Kidney epithelial cell (primary cell): ENCODE results near the gene GRID1. TPM values are rescaled to one million over a fixed set of nuclear protein-coding genes. Genes with fewer than 3 reads are reported as not detected.

Source experiments
- DNase-seq: peaks from one replicate; pipeline ENCODE4 v3.0.0-alpha.2; 2010; ENCODE audit warnings: low read depth
- H3K27me3 ChIP-seq: 2 replicates; pipeline ENCODE4 v1.6.0; 2011; ENCODE audit warnings: low read length; ENCODE audit not compliant: control insufficient read depth, insufficient read depth
- H3K36me3 ChIP-seq: 2 replicates; pipeline ENCODE4 v1.5.1; 2011; ENCODE audit warnings: low read length; ENCODE audit not compliant: control insufficient read depth, insufficient read depth
- H3K4me3 ChIP-seq: 2 replicates; pipeline ENCODE4 v1.5.1; 2011; ENCODE audit warnings: low read depth, mild to moderate bottlenecking, control low read depth, low read length
- total RNA-seq: library from RNA; depleted of rRNA; stranded (reverse); fragments of >200 nt; gene quantifications from 2 replicates; pipeline ENCODE4 v1.2.3, GENCODE V29; 2015
- TF ChIP-seq, protein P1 (sequence below): IDR thresholded peaks from 2 replicates; pipeline ENCODE4 v1.5.1; 2011; ENCODE audit warnings: mild to moderate bottlenecking, moderate library complexity, low read length, control low read depth, inconsistent platforms; ENCODE audit not compliant: insufficient read depth, poor library complexity, severe bottlenecking

GRID1 gene
- total RNA-seq, 1 donor from 2014 or later: 0.33 TPM

GRCh38 chr10:86346799-86347665 is 19.6 kb downstream of the GRID1 start:
- TF ChIP-seq, protein P1, sequence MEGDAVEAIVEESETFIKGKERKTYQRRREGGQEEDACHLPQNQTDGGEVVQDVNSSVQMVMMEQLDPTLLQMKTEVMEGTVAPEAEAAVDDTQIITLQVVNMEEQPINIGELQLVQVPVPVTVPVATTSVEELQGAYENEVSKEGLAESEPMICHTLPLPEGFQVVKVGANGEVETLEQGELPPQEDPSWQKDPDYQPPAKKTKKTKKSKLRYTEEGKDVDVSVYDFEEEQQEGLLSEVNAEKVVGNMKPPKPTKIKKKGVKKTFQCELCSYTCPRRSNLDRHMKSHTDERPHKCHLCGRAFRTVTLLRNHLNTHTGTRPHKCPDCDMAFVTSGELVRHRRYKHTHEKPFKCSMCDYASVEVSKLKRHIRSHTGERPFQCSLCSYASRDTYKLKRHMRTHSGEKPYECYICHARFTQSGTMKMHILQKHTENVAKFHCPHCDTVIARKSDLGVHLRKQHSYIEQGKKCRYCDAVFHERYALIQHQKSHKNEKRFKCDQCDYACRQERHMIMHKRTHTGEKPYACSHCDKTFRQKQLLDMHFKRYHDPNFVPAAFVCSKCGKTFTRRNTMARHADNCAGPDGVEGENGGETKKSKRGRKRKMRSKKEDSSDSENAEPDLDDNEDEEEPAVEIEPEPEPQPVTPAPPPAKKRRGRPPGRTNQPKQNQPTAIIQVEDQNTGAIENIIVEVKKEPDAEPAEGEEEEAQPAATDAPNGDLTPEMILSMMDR: no peak
- DNase-seq: no peak

DNA sequence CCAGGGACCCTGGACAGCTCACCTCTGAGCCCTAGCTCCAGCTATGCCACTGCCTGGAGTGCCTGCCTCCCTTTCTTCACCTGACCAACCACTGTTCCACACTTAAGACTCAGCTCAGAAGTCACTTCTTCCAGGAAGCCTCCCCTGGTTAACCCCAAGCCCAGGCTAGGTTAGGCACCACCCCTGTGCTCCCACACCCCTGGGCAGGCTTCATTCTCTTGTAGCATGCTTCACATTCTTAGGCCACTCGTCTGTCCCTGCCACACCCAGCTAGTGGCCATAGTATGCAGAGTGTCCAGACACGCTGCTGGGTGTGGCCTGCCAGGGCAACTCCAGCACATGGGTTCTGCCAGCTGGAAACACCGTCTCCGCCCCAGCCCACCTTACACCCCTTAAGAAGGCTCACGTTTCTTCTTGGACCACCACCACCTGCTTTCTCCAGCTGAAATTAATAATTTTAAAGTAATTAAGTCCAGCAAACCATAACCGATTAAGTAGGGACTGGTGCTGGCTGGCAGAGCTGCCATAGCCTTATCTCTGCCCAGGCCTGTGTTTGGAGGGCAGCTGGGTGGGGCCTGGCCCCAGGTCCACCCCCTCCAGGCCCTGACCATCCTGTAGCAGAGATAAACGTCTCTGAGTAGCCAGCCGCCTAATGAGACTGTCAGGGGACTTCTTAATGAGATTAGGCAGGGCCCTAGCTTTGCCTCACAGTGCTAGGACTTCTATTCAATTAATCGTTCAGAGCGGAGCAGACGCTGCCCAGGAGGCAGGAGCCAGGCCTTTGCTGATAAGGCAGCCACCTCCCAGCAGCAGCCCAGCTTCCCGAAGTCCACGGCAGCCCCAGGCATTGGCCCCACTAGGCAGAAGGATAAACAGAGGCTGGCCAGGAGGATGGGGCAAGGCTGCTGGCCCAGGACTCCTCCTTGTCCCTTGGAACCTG is 20.5 kb downstream of the GRID1 start:
- TF ChIP-seq, protein P1: no peak
- DNase-seq: peak; percentile 5
- Histone ChIP-seq H3K27me3 (peaks cover 13% of the 10 kb centered on the region), H3K4me3 (no peak overlapping the region), H3K36me3 (no peaks in the 10 kb centered on the region)

More at GRCh38 chr10:86346799-86347665, 19.6 kb downstream of the GRID1 start:
- Histone ChIP-seq H3K27me3 (peaks cover 7% of the 10 kb centered on the region), H3K36me3 (no peaks in the 10 kb centered on the region), H3K4me3 (no peak overlapping the region)

DNA sequence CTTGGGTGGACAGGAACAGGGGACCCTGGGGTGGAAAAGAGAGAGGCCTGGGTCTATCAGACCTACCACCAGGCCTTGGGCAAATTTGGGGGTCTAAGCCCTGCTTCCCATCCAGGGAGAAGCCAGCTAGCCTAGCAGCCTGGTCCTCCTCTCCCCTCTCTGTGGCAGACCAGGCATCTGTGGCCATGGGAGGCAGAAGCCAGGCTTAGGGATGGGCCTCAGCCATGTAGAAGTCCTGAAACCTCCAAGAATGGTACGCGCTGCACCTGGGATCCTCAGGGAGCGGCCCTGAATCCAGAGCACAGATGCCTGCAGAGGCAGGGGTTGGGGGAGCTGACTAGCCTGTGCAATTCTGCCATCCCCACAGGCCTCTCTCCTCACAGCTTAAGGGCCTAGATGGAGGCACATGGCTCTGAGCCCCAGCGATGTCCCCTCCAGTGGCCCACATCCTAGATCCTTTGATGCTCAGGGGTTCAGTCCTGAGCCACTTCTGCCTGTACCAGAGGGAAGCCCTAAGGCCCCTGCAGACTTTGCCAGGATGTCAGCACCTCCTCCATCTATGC is 21.2 kb downstream of the GRID1 start:
- no peak for DNase-seq
- peaks cover 16% of the 10 kb centered on the region for H3K27me3 ChIP-seq
- H3K36me3 ChIP-seq: no peaks in the 10 kb centered on the region
- TF ChIP-seq, protein P1: no peak
- no peak overlapping the region for H3K4me3 ChIP-seq

DNA sequence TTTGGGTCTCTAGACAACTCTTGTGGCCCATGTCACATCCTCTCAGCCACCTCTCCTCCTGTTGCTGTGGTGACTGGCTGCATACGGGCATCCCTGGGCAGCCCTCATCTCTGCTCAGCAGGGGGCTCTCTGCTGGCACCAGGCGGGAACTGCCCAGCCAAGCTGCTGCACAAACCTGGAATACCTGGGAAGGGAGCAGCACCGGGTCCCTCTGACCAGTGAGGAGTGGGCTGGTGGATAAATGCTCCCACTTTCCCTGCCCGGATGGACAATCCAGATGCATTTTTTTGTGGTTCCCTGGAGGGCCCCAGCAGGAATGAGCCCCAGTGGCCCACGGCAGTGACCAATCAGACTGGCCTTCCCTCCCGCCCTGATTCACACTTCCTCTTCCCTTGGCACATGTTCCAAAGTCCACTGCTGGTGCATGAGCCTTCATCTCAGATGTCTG is 21.9 kb downstream of the GRID1 start:
- Histone ChIP-seq H3K4me3 (no peak overlapping the region), H3K27me3 (peaks cover 16% of the 10 kb centered on the region), H3K36me3 (no peaks in the 10 kb centered on the region)
- TF ChIP-seq, protein P1: no peak
- DNase-seq: no peak

DNA sequence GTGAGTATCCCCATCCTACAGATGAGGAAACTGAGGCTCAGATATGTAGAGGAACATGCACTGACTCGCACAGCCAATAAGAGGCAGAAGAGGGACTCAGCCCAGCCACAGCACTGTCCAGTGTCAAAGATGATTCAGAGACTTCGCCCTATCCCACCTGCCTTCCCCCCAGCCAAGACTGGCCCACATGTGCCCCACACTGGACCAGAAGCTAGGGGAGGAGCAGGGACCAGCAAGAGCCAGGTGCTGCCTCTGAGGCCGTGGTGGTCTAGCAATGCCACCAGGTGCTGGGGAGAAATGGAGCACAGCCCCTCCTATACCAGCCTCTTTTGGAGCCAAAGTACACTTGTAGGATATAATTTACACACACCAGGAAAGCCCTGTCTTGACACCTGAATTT is 22.3 kb downstream of the GRID1 start:
- Histone ChIP-seq H3K27me3 (peaks cover 16% of the 10 kb centered on the region), H3K36me3 (no peaks in the 10 kb centered on the region), H3K4me3 (no peak overlapping the region)
- TF ChIP-seq, protein P1: no peak
- DNase-seq: no peak
